22Rv1 (cell line): ENCODE results near the gene APOA5.

Source experiments
- H3K27ac ChIP-seq: fragments of 450-650 bp; 2 replicates; pipeline ENCODE4 v1.5.1; 2017
- CTCF ChIP-seq: fragments of 450-650 bp; IDR thresholded peaks from 2 replicates; pipeline ENCODE4 v1.5.1; 2017; ENCODE audit warnings: mild to moderate bottlenecking
- ZFX ChIP-seq: fragments of 450-650 bp; IDR thresholded peaks from 2 replicates; pipeline ENCODE4 v1.6.1; 2017; ENCODE audit warnings: antibody characterized with exemption, borderline replicate concordance

APOA5 gene

DNA sequence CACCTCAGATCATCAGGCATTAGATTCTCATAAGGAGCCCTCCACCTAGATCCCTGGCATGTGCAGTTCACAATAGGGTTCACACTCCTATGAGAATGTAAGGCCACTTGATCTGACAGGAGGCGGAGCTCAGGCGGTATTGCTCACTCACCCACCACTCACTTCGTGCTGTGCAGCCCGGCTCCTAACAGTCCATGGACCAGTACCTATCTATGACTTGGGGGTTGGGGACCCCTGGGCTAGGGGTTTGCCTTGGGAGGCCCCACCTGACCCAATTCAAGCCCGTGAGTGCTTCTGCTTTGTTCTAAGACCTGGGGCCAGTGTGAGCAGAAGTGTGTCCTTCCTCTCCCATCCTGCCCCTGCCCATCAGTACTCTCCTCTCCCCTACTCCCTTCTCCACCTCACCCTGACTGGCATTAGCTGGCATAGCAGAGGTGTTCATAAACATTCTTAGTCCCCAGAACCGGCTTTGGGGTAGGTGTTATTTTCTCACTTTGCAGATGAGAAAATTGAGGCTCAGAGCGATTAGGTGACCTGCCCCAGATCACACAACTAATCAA lies 40.2 kb upstream of the APOA5 start:
- H3K27ac ChIP-seq = no peak overlapping the region
- no peak for TF ChIP-seq CTCF
- no peak for TF ChIP-seq ZFX

GRCh38 chr11:116830184-116830912 lies 38.7 kb upstream of the APOA5 start:
- TF ChIP-seq CTCF (no peak), ZFX (no peak)
- H3K27ac ChIP-seq = no peak overlapping the region

- TF ChIP-seq CTCF (no peak), ZFX (no peak)
Observed at GRCh38 chr11:116829525-116830183, 38.0 kb upstream of the APOA5 start, which contains the start of gene APOC3. APOC3 (plus strand) TSS chr11:116829907; CDS start chr11:116830583, 676 bp downstream.

GRCh38 chr11:116828632-116829524 lies 37.2 kb upstream of the APOA5 start:
- TF ChIP-seq ZFX (no peak), CTCF (no peak)
- no peak overlapping the region for H3K27ac ChIP-seq

More at GRCh38 chr11:116829525-116830183, 38.0 kb upstream of the APOA5 start, which contains the start of gene APOC3:
- H3K27ac ChIP-seq = no peak within 1 kb of the TSS

- TF ChIP-seq ZFX = no peak
- no peak for TF ChIP-seq CTCF
Observed at GRCh38 chr11:116827461-116827860, 35.8 kb upstream of the APOA5 start.

DNA sequence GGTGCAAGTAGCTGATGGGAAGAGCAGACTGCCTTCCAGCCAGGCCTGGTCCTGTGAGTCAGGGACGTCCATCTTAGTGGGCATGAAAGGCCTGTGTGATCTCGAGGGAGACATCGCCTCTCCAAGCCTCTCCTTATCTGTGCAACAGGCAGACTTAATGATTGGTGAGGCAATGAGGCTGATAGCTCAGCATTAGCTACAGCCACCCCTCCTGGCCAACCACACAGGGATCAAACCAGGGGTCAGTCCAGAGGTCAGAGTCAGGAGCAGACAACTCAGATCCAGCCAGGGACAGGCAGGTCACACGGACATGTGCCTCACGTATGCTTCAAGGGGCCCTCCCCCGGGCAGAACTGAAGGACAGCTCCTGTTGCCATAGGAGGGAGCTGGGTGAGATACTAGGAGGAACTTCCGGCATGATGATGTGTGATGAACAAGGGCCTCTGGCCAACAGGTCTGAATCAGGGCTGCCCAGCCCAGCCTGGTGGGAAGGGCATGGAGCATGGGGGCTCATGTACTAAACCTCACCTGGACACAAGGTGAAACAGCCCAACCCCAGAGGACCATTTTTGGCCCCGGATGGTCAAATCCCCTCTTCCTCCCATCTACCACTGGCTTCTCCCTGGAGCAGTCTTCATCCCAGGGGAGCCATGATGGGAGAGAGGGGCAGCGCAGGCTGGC lies 35.2 kb upstream of the APOA5 start:
- TF ChIP-seq ZFX (no peak), CTCF (no peak)
- no peak overlapping the region for H3K27ac ChIP-seq

More at GRCh38 chr11:116827461-116827860, 35.8 kb upstream of the APOA5 start:
- no peak overlapping the region for H3K27ac ChIP-seq
